GM13977 (cell line): Measurements from ENCODE around the gene USP53.
"Not testable (repeated sequence)": the region's sequence is repeated elsewhere in the genome, so short reads cannot be mapped to it uniquely, and the experiment has no call there.

Source experiments
- DNase-seq: peaks from one replicate; pipeline ENCODE4 v3.0.0; 2012; ENCODE audit warnings: low spot score
- CTCF ChIP-seq: IDR thresholded peaks from 2 replicates; pipeline ENCODE4 v1.5.1; 2012; ENCODE audit warnings: mild to moderate bottlenecking, control low read depth; ENCODE audit not compliant: insufficient read depth; ENCODE audit errors: extremely low read depth, missing control alignments
- in situ Hi-C: fragments of 300-500 bp; cut with MboI; formaldehyde crosslinking; loops from one replicate; pipeline ENCODE4 v1.12.0; 2022; ENCODE audit warnings: low sequenced_read_pairs, low pct_unique_long_range_greater_than_20kb, mixed read lengths, inconsistent platforms; ENCODE audit not compliant: unreplicated experiment

The USP53 gene

GRCh38 chr4:119212234-119212963 lies at the start of gene USP53:
Gene USP53 (plus strand): TSS chr4:119212713. CDS start chr4:119239760, 27,047 bp downstream.
- no peak for TF ChIP-seq CTCF
- DNase-seq = peak; percentile 92
- in situ Hi-C loops = no loop called here

- no peak for TF ChIP-seq CTCF
- DNase-seq = no peak
- in situ Hi-C loops = no loop called here
These were observed 46.7 kb upstream of the USP53 start for GRCh38 chr4:119165767-119166166.

- no peak for DNase-seq
- in situ Hi-C loops = no loop called here
- TF ChIP-seq CTCF = no peak
These were observed 42.3 kb upstream of the USP53 start for GRCh38 chr4:119170195-119170594.

GRCh38 chr4:119172223-119172622 lies 40.3 kb upstream of the USP53 start:
- in situ Hi-C loops = no loop called here
- no peak for TF ChIP-seq CTCF
- no peak for DNase-seq

GRCh38 chr4:119173729-119174361 lies 38.7 kb upstream of the USP53 start:
- in situ Hi-C loops, DNase-seq: not testable (repeated sequence)

GRCh38 chr4:119179011-119179410 lies 33.5 kb upstream of the USP53 start:
- no peak for DNase-seq
- in situ Hi-C loops = no loop called here
- no peak for TF ChIP-seq CTCF

GRCh38 chr4:119184128-119184527 lies 28.4 kb upstream of the USP53 start:
- no peak for TF ChIP-seq CTCF
- DNase-seq = no peak
- in situ Hi-C loops = no loop called here
